Astrocyte (in vitro differentiated cells and primary cell): Measurements from ENCODE around the gene PTPN20. TPM values are rescaled to one million over a fixed set of nuclear protein-coding genes. Genes with fewer than 3 reads are reported as not detected.

Source experiments
- DNase-seq: peaks from one replicate; pipeline ENCODE4 v3.0.0-alpha.2; 2010; ENCODE audit warnings: low read depth
- FAIRE-seq: peaks from 2 replicates; lab custom pipeline; 2011; peaks lifted over from hg19 to GRCh38; lab: Jason Lieb, UNC
- H2AFZ ChIP-seq: 2 replicates; pipeline ENCODE4 v1.6.0; 2012; ENCODE audit warnings: low read depth, low read length, inconsistent platforms
- H3K27ac ChIP-seq: 2 replicates; pipeline ENCODE4 v1.5.1; 2011; ENCODE audit warnings: low read depth, low read length, inconsistent platforms
- H3K27me3 ChIP-seq: 2 replicates; pipeline ENCODE4 v1.6.0; 2011; ENCODE audit warnings: low read length, inconsistent platforms; ENCODE audit not compliant: insufficient read depth
- H3K36me3 ChIP-seq: 2 replicates; pipeline ENCODE4 v1.5.1; 2011; ENCODE audit warnings: low read length, inconsistent platforms; ENCODE audit not compliant: insufficient read depth
- H3K4me1 ChIP-seq: 2 replicates; pipeline ENCODE4 v1.5.1; 2011; ENCODE audit warnings: low read length, inconsistent platforms; ENCODE audit not compliant: insufficient read depth
- H3K4me2 ChIP-seq: 2 replicates; pipeline ENCODE4 v1.6.0; 2012; ENCODE audit warnings: low read length, inconsistent platforms
- H3K4me3 ChIP-seq: 2 replicates; pipeline ENCODE4 v1.5.1; 2011; ENCODE audit warnings: low read depth, mild to moderate bottlenecking, low read length, inconsistent platforms; ENCODE audit not compliant: insufficient read depth
- H3K79me2 ChIP-seq: 2 replicates; pipeline ENCODE4 v1.6.0; 2012; ENCODE audit warnings: mild to moderate bottlenecking, low read length, inconsistent platforms; ENCODE audit not compliant: insufficient read depth
- H3K9ac ChIP-seq: 2 replicates; pipeline ENCODE4 v1.6.0; 2012; ENCODE audit warnings: mild to moderate bottlenecking, low read length, inconsistent platforms
- H3K9me3 ChIP-seq: 2 replicates; pipeline ENCODE4 v1.5.1; 2012; ENCODE audit warnings: low read depth, mild to moderate bottlenecking, low read length, inconsistent platforms; ENCODE audit not compliant: insufficient read depth
- H4K20me1 ChIP-seq: 2 replicates; pipeline ENCODE4 v1.6.0; 2012; ENCODE audit warnings: low read length, inconsistent platforms; ENCODE audit not compliant: insufficient read depth
- H3K27ac Mint-ChIP-seq: one replicate; pipeline ENCODE4 v1.8.0; 2021; ENCODE audit warnings: mild to moderate bottlenecking, mixed read lengths; ENCODE audit not compliant: unreplicated experiment
- H3K27me3 Mint-ChIP-seq: one replicate; pipeline ENCODE4 v1.8.0; 2021; ENCODE audit warnings: low read depth, mixed read lengths; ENCODE audit not compliant: unreplicated experiment
- H3K36me3 Mint-ChIP-seq: one replicate; pipeline ENCODE4 v1.8.0; 2021; ENCODE audit warnings: low read depth, mixed read lengths; ENCODE audit not compliant: unreplicated experiment
- H3K4me1 Mint-ChIP-seq: one replicate; pipeline ENCODE4 v1.8.0; 2021; ENCODE audit warnings: low read depth, mixed read lengths; ENCODE audit not compliant: unreplicated experiment
- H3K4me3 Mint-ChIP-seq: one replicate; pipeline ENCODE4 v1.8.0; 2021; ENCODE audit warnings: mild to moderate bottlenecking, moderate library complexity, mixed read lengths; ENCODE audit not compliant: unreplicated experiment
- H3K9me3 Mint-ChIP-seq: one replicate; pipeline ENCODE4 v1.8.0; 2021; ENCODE audit warnings: mild to moderate bottlenecking, mixed read lengths; ENCODE audit not compliant: unreplicated experiment
- CTCF ChIP-seq: IDR thresholded peaks from 2 replicates; pipeline ENCODE4 v1.5.1; 2011; ENCODE audit warnings: low read depth, mild to moderate bottlenecking, inconsistent platforms, low read length, moderate library complexity; ENCODE audit not compliant: insufficient read depth
- EZH2 ChIP-seq: IDR thresholded peaks from 2 replicates; pipeline ENCODE4 v1.6.1; 2012; ENCODE audit warnings: mild to moderate bottlenecking, low read length, inconsistent platforms; ENCODE audit not compliant: insufficient read depth
- total RNA-seq: library from RNA; stranded (reverse); gene quantifications from 2 replicates; pipeline ENCODE4 v1.2.1, GENCODE V29; 2021

Gene PTPN20
- total RNA-seq, 1 donor from 2014 or later = not detected

- FAIRE-seq (no peak), DNase-seq (no peak)
- Histone ChIP-seq H3K79me2 (no peaks in the 10 kb centered on the region), H3K4me1 (peaks cover 4% of the 10 kb centered on the region), H3K27ac (no peak overlapping the region), H3K9me3 (no peaks in the 10 kb centered on the region), H3K4me2 (no peak overlapping the region), H3K9ac (no peak overlapping the region), H4K20me1 (no peaks in the 10 kb centered on the region), H2AFZ (no peak overlapping the region), H3K36me3 (no peaks in the 10 kb centered on the region), H3K27me3 (no peaks in the 10 kb centered on the region), H3K4me3 (no peak overlapping the region)
- TF ChIP-seq CTCF (no peak), EZH2 (no peak)
- Mint-ChIP-seq H3K27ac (no peak overlapping the region), H3K27me3 (peaks cover 11% of the 10 kb centered on the region), H3K4me1 (no peaks in the 10 kb centered on the region), H3K4me3 (no peak overlapping the region), H3K36me3 (no peaks in the 10 kb centered on the region), H3K9me3 (no peaks in the 10 kb centered on the region)
Measured at GRCh38 chr10:47015404-47015803, 104.2 kb downstream of the PTPN20 start.

- Histone ChIP-seq H3K79me2 (no peaks in the 10 kb centered on the region), H3K9me3 (no peaks in the 10 kb centered on the region), H4K20me1 (no peaks in the 10 kb centered on the region), H3K9ac (no peak overlapping the region), H3K4me1 (peaks cover 4% of the 10 kb centered on the region), H3K4me3 (no peak overlapping the region), H2AFZ (no peak overlapping the region), H3K27ac (no peak overlapping the region), H3K36me3 (no peaks in the 10 kb centered on the region), H3K4me2 (no peak overlapping the region), H3K27me3 (no peaks in the 10 kb centered on the region)
- DNase-seq (no peak), FAIRE-seq (no peak)
- no peak for TF ChIP-seq CTCF
- TF ChIP-seq EZH2 = no peak
- no peaks in the 10 kb centered on the region for H3K36me3 Mint-ChIP-seq
- H3K4me3 Mint-ChIP-seq = no peak overlapping the region
- no peaks in the 10 kb centered on the region for H3K9me3 Mint-ChIP-seq
- H3K4me1 Mint-ChIP-seq = no peaks in the 10 kb centered on the region
- peak overlapping the region; percentile 27 for H3K27ac Mint-ChIP-seq
- peaks cover 8% of the 10 kb centered on the region for H3K27me3 Mint-ChIP-seq
Measured at GRCh38 chr10:47016564-47016963, 105.3 kb downstream of the PTPN20 start.

DNA sequence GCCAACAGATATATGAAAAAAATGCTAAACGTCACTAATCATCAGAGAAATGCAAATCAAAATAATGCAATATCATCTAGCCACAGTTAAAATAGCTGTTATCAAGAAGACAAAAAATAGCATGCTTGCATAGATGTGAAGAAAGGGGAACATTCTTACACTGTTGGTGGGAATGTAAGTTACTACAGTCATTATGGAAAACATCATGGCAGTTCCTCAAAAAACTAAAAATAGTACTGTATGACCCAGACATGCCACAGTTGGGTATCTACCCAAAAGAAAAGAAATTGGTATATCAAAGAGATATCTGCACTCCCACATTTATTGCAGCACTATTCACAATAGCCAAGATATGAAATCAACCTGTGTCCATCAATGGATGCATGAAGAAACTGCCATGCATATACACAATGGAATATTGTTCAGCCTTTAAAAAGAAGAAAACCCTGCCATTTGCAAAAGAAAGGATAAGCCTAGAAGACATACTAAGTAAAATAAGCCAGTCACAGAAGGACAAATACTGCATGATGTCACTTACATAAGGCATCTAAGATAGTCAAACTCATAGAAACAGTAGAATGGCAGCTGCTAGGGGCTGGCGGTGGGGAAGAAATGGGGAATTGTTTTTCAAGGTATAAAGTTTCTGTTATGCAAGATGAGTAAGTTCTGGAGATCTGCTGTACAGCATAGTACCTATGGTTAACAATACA is 107.0 kb downstream of the PTPN20 start:
- H3K27ac Mint-ChIP-seq = no peak overlapping the region
- peaks cover 6% of the 10 kb centered on the region for H3K27me3 Mint-ChIP-seq
- Histone ChIP-seq H4K20me1 (no peaks in the 10 kb centered on the region), H3K9me3 (no peaks in the 10 kb centered on the region), H3K79me2 (no peaks in the 10 kb centered on the region), H3K36me3 (no peaks in the 10 kb centered on the region), H3K4me2 (no peak overlapping the region), H3K9ac (no peak overlapping the region), H2AFZ (no peak overlapping the region), H3K27me3 (no peaks in the 10 kb centered on the region), H3K27ac (no peak overlapping the region), H3K4me1 (peaks cover 4% of the 10 kb centered on the region), H3K4me3 (no peak overlapping the region)
- FAIRE-seq (no peak), DNase-seq (no peak)
- no peaks in the 10 kb centered on the region for H3K4me1 Mint-ChIP-seq
- H3K36me3 Mint-ChIP-seq = no peaks in the 10 kb centered on the region
- H3K4me3 Mint-ChIP-seq = no peak overlapping the region
- no peaks in the 10 kb centered on the region for H3K9me3 Mint-ChIP-seq
- no peak for TF ChIP-seq CTCF
- TF ChIP-seq EZH2 = no peak
